Umbilical cord (tissue), 2 donors: Measurements from ENCODE around the gene OXSR1. TPM values are rescaled to one million over a fixed set of nuclear protein-coding genes. Genes with fewer than 3 reads are reported as not detected.
"Not testable (repeated sequence)": the region's sequence is repeated elsewhere in the genome, so short reads cannot be mapped to it uniquely, and the experiment has no call there.

ENCODE experiments used
- DNase-seq: peaks from one replicate; pipeline ENCODE4 v3.0.0-alpha.2; 2015; ENCODE audit warnings: low spot score
- total RNA-seq: library from RNA; depleted of rRNA; stranded (reverse); fragments of >200 nt; gene quantifications from one replicate; pipeline ENCODE4 v1.2.3, GENCODE V29; 2014; ENCODE audit warnings: low replicate concordance; ENCODE audit not compliant: insufficient read depth

OXSR1 gene
- total RNA-seq, 1 donor from 2014 or later, result 56.6 TPM

DNA sequence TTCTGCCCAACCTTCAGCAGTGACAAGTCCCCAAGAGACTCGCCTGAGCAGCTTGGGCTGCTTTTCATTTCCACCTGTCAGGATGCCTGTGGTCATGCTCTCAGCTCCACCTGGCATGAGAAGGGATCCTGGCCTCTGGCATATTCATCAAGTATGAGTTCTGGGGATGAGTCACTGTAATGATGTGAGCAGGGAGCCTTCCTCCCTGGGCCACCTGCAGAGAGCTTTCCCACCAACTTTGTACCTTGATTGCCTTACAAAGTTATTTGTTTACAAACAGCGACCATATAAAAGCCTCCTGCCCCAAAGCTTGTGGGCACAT is 23.4 kb upstream of the OXSR1 start:
- DNase-seq, result no peak

DNA sequence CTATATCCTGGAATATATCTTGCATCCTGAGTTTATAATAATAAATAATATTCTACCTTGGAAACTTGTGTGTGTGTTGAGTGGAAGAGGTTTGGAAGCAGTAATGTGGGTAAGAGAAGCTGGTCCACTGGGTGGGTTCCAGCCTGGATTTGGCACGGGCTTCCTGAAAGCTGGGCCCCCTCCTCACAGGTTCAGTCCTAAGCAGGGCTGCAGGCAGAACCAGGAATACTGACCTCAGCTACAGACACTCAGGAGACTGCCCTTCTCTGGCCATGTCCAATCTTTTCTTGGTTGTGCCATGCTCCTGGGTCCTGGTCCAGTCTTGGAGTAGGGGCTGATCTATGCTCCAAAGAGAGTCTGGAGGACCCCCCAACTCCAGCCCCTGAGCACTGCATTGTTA is 22.4 kb upstream of the OXSR1 start:
- DNase-seq, result no peak

DNA sequence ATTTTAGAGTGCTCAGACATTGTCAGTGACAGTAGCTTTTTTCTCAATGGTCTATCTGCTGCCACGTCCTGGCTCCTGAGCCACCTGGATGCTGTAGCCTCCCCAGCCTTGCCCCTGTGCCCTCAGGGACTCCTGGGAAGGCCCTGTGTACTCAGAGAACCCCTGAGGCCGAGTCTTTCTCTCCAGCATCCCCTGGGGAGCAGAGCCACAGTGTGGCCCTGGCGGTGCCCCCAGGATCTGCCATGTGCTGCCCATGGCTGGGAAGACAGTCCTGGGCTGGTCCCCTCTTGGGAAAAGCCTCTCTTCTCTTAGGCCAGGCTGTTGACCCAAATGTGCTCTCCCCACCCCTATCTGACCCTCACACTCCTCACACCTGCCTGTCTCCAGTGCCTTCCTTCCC is 21.8 kb upstream of the OXSR1 start:
- DNase-seq, result no peak

DNA sequence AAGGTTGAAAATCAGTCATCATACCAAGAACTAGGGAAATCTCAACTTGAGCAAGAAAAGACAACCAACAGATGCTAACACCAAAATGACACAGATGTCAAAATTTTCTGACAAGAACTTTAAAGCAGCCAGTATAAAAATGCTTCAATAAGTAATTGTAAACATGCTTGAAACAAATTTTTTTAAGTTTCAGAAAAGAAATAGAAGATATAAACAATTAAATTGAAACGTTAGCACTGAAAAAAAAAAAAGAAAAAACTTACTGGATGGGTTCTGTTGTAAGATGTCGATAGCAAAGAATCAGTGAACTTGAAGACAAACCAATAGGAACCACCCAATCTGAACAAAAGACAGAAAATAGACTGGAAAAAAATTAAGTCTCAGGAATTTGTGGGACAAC is 18.8 kb upstream of the OXSR1 start:
- DNase-seq, result no peak

DNA sequence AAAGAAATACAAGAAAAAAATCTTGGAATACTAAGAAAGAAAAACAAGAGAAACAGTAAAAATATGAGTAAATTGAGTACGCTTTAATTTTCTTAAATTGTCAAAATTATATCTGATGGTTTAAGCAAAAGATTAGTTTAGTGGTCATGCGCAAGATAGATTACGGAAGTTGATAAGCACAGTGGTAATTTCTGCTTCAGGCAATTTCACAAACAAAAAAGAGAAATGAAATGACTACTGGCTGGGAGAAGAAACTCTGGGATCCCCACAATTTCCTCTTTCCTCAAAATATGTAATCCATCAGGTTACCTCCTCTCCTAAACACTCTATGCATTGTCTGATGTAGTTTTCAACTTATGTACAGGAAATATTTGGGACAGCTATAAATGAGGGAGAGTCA is 17.9 kb upstream of the OXSR1 start:
- no peak for DNase-seq

DNA sequence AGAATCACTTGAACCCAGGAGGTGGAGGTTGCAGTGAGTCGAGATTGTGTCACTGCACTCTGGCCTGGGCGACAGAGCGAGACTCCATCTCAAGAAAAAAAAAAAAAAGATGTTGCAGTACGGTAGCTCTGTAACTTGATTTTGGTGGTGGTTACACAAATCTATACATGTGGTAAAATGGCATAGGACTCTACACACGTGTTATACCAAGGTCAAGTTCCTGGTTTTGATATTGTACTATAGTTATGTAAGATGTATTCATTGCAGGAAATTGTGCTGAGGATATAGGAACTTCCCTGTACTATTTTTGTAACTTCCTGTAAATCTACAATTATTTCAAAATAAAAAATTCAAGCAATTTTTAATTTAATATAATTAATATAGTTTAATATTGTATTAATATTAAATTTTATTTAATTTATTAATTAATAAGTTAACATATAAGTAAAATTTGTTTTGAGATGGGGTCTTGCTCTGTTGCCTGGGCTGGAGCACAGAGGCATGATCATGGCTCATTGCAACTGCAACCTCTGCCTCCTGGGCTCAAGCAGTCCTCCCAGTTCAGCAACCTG is 16.9 kb upstream of the OXSR1 start:
- no peak for DNase-seq

DNA sequence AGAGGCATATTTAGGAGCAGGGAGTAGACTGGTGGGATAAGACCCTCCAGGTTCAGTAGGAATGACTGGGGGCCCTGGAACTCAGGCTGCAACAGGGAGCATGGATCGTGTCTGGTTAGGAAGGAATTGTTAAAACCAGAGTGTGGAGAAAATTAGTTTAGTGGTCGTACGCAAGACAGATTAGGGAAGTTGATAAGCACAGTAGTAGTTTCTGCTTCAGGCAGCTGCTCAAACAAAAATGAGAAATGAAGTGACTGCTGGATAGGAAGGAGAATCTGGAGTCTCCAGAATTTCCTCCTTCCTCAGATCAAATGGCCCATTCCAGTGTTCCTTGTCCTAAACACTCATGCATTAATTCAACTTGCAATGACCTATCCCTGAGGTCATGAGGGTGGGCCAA is 15.6 kb upstream of the OXSR1 start:
- DNase-seq, result no peak

DNA sequence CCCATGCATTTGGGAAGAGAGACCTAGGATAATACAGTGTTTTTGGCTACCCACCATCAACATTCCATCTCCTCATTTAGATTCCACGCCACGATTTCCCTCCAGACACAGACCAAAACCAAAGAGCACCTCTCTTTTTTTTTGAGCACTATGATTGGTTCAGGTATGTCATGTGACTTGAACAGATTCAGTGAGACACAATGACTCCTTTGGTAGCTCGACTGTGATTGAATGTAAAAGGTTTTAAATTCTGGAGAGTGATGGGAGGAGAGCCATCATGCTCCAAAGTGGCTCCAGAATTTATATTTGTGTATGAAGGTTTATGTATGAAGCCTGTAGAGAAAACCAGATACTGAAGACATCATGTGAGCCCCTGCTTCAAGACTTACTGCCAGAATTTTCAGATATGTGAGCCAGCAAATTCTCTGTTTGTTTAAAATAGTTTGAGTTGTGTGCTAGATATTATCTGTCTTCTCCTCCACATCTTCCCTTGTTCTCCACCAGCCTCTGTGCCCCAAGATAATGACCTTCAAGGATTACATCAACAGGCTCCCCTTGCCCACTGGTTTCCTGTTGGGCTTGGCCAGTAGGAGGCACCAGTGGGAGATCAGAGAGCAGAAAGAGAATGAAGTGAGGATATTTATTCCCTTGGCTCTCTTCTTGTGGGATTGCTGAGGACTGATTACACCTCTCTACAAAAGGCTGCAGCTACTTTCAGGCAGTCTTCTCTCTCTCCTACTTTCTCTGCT is 14.4 kb upstream of the OXSR1 start:
- DNase-seq, result no peak

DNA sequence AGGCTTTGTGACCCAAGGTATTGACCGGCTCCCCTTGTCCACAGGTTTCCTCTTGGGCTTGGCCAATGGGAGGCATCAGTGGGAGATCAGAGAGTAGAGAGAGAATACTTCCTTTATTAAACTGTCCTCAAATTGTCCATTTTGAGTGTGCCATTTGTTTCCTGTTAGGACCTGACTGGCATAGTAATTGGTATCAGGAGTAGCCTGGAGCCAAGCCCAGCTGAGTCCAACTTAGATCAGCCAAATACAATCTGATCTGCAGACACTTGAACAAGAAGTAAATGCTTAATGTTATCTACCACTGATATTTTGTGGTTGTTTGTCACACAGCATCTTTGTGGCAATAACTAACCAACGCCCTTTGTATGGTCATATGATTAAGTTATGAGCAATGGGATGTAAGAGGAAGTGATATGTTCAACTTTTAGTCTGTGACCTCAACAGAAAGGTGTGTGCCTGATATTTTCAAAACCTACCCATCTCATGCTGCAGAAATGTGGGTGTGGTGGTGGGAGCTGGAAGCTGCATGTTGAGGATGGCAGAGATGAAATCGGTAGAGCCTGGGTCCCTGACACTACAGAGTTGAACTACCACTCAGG is 13.6 kb upstream of the OXSR1 start:
- DNase-seq, result no peak

DNA sequence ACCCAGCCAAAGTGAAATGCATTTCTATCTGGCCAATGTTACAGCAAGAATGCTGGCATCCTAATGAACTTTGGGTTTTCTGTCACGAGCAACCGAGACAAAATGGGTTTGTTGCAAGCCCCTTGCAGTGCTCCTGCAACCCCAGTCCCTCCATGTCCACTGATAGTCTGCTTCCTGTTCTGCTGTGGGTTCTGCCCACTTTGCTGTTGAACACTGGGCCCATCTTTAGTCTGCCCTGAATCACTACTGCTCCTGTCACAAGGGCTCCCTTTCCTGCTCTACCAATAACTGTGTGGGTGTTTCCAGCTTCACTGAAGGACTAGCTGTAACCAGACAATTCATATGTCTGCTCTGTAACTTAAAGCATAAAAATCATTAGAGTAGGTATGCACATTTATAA is 12.7 kb upstream of the OXSR1 start:
- DNase-seq, result no peak

DNA sequence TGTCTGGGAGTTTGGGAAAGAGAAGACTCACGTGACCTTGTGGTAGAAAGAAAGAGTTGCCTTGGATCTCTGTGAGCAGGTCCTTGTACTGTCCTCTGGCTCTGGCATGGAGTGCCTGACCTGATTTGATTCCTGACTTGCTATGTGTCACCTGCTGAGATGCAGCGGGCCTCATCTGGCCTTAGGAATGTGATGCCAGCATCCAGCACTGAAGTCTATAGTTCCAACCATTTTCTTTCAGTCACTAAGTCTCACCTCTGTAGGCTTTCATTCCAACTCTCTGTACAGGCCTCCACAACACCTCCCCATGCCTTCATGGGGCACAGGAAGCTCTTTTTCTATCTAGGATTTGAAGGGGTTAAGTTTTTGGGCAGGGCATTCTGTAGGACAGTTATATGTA is 12.1 kb upstream of the OXSR1 start:
- DNase-seq, result no peak

DNA sequence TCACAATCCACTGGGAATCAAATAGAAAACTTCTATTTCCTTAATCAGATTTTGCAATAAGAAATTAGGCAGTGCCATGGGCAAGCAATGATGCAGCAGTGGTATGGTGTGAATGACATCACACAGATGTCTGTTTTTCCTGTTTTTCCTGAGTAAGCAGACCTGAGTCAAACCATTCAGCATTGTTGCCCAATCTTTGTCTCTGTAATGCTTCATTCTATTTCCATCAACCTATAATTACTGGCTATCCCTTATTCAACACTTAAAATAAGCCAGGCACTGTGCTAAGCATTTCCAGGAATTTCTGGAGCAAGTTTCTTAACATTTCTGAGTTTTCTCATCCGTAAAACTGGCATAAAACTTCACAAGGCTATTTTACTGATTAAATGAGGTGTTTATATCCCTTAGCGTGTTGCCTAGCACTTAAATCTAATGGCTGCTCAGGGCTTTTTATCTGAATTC is 11.3 kb upstream of the OXSR1 start:
- peak; percentile 68 for DNase-seq

DNA sequence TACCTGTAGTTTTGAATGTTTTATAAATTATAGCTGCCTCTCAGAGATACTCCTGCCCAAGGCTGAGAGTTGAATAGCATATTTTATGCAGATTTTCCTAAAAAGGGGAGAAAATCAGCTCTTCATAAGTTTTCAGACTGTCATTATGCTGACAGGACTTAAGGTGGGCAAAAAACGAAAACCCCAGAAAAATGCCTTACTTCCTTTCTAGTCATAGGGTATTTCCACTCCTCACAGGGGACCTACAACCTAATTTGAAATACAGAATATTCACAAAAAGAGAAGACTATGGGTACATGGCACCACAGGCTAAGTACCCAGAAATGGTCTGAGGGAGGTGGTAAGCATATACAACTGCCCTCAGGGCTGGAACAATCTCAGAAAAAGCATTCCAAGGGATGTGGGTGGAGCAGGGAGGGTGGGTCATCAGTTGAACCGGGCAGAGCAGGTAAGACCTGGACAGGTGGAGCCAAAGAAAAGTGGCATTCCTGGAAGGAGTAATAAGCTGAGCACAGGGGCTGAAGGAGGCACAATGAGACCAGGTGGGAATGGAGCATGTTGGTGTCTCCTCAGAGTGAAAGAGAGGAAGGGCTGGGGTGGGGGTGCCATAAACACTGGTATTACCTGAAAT is 10.6 kb upstream of the OXSR1 start:
- no peak for DNase-seq

DNA sequence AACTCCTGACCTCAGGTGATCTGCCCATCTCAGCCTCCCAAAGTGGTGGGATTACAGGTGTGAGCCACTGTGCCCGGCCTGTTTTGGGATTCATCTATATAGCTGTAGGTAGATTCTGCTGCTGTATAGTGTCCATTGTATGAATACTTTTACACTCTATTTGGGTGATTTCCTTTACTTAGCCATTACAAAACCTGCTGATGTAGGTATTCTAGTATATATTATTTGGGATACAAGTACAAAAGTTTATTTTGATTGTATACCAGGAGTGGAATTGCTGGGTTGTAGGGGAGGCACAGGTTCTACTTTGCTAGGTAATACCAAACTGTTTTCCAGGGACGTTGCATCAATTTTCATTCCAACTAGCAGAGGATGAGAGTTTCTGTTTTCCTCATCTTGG is 9.5 kb upstream of the OXSR1 start:
- DNase-seq, result no peak

DNA sequence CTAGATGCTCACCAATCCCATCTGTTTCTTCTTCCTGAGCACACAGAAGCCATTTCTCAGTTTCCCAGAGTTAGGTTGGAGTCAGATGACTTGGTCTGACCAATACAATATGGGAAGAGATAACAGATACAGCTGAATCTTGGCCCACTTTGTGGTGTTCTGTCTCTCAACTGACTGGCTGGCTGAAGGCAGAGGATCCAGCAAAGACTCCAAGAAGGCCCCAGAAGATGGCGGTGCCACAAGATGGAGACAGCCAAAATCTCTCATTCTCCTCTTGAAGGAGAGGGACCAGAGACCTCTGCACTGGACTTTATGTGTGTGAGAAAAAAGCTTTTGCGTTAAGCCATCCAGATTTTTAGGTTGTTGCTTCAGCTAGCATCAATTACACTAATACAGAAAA is 8.2 kb upstream of the OXSR1 start:
- no peak for DNase-seq

DNA sequence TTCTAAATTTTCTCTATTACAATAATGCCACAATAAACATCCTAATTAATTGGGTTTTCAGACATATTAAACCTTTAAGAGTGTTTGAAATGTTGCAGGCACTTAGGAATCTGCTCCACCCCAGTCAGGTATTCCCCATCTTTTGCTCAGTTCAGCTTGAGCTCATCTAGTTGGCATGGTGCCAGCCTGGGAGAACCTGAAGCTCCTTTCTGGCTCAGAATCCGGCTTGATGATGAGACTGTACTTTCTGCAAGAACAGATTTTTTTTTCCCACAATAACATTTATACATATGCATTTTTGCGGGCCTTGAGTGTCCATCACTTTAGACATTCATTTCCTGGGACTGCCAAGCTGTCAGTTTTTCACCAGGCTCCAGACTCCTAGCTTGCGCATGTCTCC is 7.7 kb upstream of the OXSR1 start:
- peak; percentile 74 for DNase-seq

DNA sequence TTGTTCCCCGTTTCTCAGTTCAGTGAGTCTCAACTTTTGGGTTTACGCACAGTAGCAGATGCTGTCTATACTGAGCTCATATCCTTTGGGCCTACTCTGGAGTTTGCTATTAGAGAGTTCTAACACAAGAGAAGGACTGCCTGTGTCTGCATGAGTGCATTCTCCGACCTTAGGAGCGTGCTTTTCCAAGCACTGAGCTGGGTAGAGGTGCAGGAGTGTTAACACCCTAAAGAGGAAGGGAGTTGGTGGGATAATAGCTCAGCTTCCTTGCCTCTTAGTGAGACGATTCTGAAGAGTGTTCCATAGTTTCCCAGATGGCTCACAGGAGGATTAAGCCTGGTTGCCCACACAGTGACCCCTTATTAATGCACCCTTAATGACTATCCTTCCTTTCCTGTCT is 6.9 kb upstream of the OXSR1 start:
- no peak for DNase-seq

DNA sequence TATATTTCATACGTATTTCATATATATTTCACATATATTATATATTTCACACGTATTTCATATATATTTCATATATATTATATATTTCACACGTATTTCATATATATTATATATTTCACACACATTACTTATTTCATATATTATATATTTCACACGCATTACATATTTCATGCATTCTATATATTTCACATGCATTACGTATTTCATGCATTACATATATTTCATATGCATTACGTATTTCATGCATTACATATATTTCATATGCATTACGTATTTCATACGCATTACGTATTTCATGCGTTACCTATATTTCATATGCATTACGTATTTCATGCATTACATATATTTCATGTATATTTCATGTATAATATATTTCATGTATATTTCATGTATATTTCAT is 4.6 kb upstream of the OXSR1 start:
- not testable (repeated sequence) for DNase-seq

DNA sequence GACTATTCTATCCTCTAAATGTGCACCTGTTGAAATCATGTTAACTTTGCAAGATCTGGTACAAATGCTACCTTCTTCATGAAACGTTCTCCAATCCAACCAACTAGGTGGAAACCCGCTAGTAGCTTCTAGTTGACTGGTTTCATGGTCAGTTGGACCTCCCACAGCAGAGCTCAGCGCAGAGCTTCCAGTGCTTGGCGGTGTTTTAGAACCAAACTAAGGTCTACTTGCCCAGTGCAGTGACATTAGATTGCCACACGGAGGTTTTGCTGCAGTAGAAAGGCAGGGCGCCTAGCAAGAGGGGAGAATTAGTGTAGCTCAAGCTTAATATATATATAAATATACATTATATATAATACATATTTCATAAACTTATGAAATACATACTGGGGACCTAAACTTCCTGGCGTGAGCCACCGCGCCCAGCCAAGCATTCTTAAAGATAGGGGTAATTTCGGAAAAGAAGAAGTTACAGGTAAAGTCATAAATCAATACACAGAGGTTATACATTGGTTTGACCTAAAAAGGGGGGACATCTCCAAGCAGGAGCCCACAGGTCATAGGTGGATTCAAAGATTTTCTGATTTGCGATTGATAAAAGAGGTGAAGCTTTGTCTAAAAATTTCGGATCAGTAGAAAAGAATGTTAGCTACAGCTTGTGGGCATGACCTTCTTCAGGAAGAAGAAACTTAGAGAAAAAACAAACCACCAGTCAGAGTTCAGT is 2.1 kb upstream of the OXSR1 start:
- DNase-seq, result no peak

DNA sequence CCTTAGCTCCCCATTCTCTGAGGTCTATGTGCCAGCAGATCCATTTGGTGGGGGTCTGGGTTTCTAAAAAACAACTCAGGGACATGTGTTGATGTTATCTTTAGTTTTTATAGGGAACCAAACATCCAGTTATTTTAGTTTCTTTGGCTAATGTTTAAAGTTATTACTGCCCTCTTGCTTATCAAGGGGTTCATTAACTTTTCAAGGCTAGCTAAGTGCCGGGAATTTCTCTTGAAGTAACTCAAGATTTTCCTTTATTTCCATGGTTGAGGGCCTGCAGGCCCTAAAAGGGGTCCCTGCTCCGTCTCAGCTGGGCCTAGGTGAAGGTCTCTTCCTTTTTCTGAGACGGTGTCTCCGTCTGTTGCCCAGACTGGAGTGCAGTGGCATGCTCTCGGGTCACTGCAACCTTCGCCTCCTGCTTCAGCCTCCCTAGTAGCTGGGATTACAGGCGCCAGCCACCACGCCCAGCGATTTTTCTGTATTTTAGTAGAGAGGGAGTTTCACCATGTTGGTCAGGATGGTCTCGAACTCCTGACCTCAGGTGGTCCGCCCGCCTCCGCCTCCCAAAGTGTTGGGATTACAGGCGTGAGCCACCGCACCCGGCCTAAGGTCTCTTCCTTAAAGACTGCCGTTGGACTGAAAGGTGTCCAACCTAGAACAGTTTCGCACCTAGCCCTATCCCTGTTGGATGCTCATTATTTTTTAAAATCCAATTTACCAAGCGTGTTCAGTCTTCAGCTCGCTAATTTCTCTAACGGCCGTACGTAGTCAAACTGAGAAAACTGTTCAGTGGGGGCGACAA is 1.3 kb upstream of the OXSR1 start:
- no peak for DNase-seq

DNA sequence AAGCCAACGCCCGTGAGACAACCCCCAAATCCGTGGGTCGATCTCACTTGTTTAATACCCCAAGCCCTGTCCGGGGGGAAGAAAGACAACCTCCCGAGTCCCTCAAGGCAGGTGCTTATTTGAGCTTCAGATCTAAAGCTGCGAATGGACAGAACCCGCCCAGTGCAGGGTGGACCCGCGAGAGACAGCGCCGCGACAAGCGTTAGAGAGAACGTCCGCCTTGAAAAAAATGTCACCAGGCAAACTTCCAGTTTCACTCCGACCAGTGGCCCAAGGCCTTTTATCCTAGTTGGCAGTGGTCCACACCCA is 740 bp upstream of the OXSR1 start:
- DNase-seq, result no peak
